Kidney epithelial cell (primary cell): ENCODE data around the gene COPE. TPM values are rescaled to one million over a fixed set of nuclear protein-coding genes. Genes with fewer than 3 reads are reported as not detected.

Experiments
- DNase-seq: peaks from one replicate; pipeline ENCODE4 v3.0.0-alpha.2; 2010; ENCODE audit warnings: low read depth
- H3K27me3 ChIP-seq: 2 replicates; pipeline ENCODE4 v1.6.0; 2011; ENCODE audit warnings: low read length; ENCODE audit not compliant: control insufficient read depth, insufficient read depth
- H3K36me3 ChIP-seq: 2 replicates; pipeline ENCODE4 v1.5.1; 2011; ENCODE audit warnings: low read length; ENCODE audit not compliant: control insufficient read depth, insufficient read depth
- H3K4me3 ChIP-seq: 2 replicates; pipeline ENCODE4 v1.5.1; 2011; ENCODE audit warnings: low read depth, mild to moderate bottlenecking, control low read depth, low read length
- CTCF ChIP-seq: IDR thresholded peaks from 2 replicates; pipeline ENCODE4 v1.5.1; 2011; ENCODE audit warnings: mild to moderate bottlenecking, moderate library complexity, low read length, control low read depth, inconsistent platforms; ENCODE audit not compliant: insufficient read depth, poor library complexity, severe bottlenecking
- total RNA-seq: library from RNA; depleted of rRNA; stranded (reverse); fragments of >200 nt; gene quantifications from 2 replicates; pipeline ENCODE4 v1.2.3, GENCODE V29; 2015

Gene COPE
- total RNA-seq, 1 donor from 2014 or later: 437 TPM

DNA sequence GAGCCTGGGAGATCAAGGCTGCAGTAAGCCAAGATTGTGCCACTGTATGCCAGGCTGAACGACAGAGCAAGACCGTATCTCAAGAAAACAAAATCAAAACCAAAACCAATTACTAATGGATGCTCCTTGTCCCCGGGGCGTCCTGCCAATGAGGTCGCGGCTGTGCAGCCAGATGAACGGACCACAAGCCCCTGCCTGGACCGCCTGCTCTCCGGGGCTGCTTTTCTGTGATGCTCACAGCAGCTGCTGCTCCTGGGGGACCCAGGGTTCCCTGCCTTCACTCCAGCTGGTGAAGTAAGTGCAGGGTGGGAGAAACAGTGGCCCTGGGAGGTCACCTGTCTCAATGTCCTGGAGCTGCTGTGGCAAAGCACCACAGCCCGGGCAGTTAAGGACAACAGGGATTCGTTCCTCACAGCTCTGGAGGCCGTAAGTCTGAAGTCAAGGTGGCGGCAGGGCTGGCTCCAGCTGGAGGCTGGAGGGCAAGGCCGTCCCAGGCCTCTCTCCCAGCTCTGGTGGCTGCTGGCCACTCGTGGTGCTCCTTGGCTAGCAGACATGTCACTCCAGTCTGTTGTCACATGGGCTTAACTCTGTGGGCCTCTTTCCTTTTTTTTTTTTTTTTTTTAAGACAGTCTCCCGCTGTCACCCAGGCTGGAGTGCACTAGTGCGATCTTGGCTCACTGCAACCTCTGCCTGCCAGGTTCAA lies 10.1 kb downstream of the COPE start:
- no peak for TF ChIP-seq CTCF
- H3K4me3 ChIP-seq: no peak overlapping the region
- no peaks in the 10 kb centered on the region for H3K27me3 ChIP-seq
- H3K36me3 ChIP-seq: peaks cover 2% of the 10 kb centered on the region
- no peak for DNase-seq

- no peak for DNase-seq
- Histone ChIP-seq H3K27me3 (no peaks in the 10 kb centered on the region), H3K36me3 (peaks cover 2% of the 10 kb centered on the region), H3K4me3 (no peak overlapping the region)
- TF ChIP-seq CTCF: no peak
Measured at GRCh38 chr19:18906605-18907519, 12.3 kb downstream of the COPE start.

DNA sequence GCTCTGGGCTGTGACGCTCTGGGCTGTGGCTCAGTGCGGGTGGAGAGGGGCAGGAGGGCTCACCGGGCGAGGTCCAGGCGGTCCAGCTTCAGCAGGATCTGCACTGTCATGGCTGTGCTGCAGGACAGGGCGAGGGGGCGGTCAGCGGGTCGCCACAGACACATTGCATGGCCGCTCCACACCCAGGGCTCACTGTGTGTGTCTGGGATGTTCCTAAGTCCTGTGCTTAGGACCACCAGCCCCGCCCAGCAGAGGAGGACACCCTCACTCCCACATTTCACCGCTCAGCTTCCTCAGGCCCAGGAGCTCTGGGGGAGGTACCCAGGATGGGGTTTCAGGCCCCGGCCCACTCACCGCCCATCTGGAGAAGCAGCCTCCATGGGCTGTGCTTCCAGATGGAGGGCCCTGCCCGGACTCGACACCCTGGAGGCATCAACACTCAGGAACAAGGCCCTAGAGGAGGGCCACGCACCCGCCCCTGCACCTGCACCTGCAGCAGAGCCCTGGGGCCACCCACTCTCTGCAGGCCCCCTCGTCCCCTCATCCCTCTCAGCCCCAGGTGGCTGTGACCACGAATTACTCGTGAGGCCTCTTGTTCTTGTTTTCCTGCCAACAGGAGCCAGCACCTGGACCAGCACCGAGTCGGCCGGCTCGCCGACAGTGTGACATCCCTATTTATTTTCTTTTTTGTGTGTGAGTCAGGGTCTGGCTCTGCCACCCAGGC lies 13.5 kb downstream of the COPE start:
- Histone ChIP-seq H3K4me3 (no peak overlapping the region), H3K36me3 (peaks cover 2% of the 10 kb centered on the region), H3K27me3 (no peaks in the 10 kb centered on the region)
- TF ChIP-seq CTCF: no peak
- DNase-seq: no peak

DNA sequence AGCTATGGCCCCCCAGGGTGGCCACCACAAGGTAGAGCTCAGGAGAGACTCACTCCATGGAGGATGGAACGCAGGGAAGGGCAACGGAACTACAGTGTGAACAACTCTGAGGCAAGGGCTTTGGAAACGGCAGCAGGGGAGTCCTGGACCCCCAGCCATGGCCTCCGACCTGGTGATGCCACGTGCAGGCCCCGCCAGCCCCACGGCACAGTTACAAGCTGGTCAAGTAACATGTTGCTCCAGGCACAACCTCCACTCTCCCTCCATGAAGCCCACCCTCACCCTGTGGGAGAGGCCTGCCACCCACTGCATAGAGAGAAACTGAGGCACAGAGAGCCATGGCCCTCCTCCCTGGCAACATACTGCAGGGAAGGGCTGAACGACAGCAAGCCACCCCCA lies 14.1 kb downstream of the COPE start:
- TF ChIP-seq CTCF: no peak
- H3K4me3 ChIP-seq: no peak overlapping the region
- DNase-seq: no peak
- H3K36me3 ChIP-seq: peaks cover 2% of the 10 kb centered on the region
- H3K27me3 ChIP-seq: no peaks in the 10 kb centered on the region

DNA sequence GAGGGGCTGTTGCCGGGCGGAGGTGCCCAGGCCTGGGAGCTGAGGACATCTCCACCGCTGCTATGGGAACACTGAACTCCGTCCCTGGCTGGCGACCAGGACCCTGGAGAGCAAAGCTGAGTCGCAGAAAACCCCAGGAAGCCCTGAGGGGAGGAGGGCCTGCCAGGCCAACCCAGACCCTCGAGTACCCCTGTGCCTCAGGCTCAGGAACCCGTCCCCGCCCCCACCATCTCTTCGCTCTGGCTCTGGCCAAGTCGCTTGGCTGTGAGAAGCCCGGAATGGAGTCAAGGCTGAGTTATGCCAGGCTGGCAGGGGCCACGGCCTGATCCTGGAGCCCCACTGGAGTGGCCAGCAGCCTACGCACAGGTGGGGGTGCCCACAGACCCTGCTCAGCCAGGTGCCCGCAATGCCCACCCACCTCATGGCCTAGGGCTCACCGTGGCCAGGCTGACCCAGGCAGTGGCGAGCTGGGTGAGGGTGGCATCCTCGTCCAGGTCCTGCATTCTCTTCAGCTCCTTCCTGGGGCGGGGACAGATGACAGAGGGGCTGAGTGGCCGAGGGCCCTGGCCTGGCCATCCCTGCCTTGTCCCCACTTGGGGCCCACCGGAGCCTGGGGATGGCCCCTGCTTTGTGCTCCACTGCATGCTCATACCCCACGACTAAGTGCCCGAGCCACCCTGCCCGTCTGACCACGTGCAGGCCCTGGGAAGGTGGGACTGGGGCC lies 14.7 kb downstream of the COPE start:
- Histone ChIP-seq H3K27me3 (no peaks in the 10 kb centered on the region), H3K4me3 (no peak overlapping the region), H3K36me3 (peaks cover 2% of the 10 kb centered on the region)
- DNase-seq: no peak
- no peak for TF ChIP-seq CTCF
